IPS-18c (cell line): Measurements from ENCODE around the gene KIRREL1.

ENCODE experiments used
- H3K4me3 ChIP-seq: 2 replicates; pipeline ENCODE4 v1.7.0; 2013; ENCODE audit warnings: low read depth, mild to moderate bottlenecking, low read length, moderate library complexity; ENCODE audit not compliant: insufficient read depth
- H3K9me3 ChIP-seq: one replicate; pipeline ENCODE4 v1.6.1; 2013; ENCODE audit warnings: mild to moderate bottlenecking, low read length, moderate library complexity; ENCODE audit not compliant: control insufficient read depth, insufficient read depth

The KIRREL1 gene

GRCh38 chr1:158040323-158040722 is 46.9 kb downstream of the KIRREL1 start:
- peaks cover 2% of the 10 kb centered on the region for H3K9me3 ChIP-seq
- H3K4me3 ChIP-seq, result no peak overlapping the region

- no peak overlapping the region for H3K4me3 ChIP-seq
- H3K9me3 ChIP-seq, result no peaks in the 10 kb centered on the region
Observed at GRCh38 chr1:158043232-158043631, 49.8 kb downstream of the KIRREL1 start.

GRCh38 chr1:158045639-158046038 is 52.2 kb downstream of the KIRREL1 start:
- H3K9me3 ChIP-seq, result no peaks in the 10 kb centered on the region

GRCh38 chr1:158046715-158047510 is 53.5 kb downstream of the KIRREL1 start:
- Histone ChIP-seq H3K9me3 (no peaks in the 10 kb centered on the region), H3K4me3 (no peak overlapping the region)

More at GRCh38 chr1:158045639-158046038, 52.2 kb downstream of the KIRREL1 start:
- peak overlapping the region; percentile 29; the same call in 1 of the 2 replicates for H3K4me3 ChIP-seq

- Histone ChIP-seq H3K9me3 (no peaks in the 10 kb centered on the region), H3K4me3 (no peak overlapping the region)
Observed at GRCh38 chr1:158048371-158049067, 55.1 kb downstream of the KIRREL1 start.

GRCh38 chr1:158049853-158050252 is 56.4 kb downstream of the KIRREL1 start:
- Histone ChIP-seq H3K9me3 (no peaks in the 10 kb centered on the region), H3K4me3 (no peak overlapping the region)

GRCh38 chr1:158053276-158053675 is 59.8 kb downstream of the KIRREL1 start:
- H3K9me3 ChIP-seq, result no peaks in the 10 kb centered on the region
- H3K4me3 ChIP-seq, result no peak overlapping the region

GRCh38 chr1:158054721-158055120 is 61.3 kb downstream of the KIRREL1 start:
- Histone ChIP-seq H3K4me3 (no peak overlapping the region), H3K9me3 (no peaks in the 10 kb centered on the region)

- Histone ChIP-seq H3K4me3 (no peak overlapping the region), H3K9me3 (no peaks in the 10 kb centered on the region)
Observed at GRCh38 chr1:158055854-158056253, 62.4 kb downstream of the KIRREL1 start.

GRCh38 chr1:158056498-158056897 is 63.1 kb downstream of the KIRREL1 start:
- Histone ChIP-seq H3K9me3 (no peaks in the 10 kb centered on the region), H3K4me3 (no peak overlapping the region)

GRCh38 chr1:158058237-158058985 is 65.0 kb downstream of the KIRREL1 start:
- Histone ChIP-seq H3K4me3 (no peak overlapping the region), H3K9me3 (no peaks in the 10 kb centered on the region)

- H3K4me3 ChIP-seq, result no peak overlapping the region
- H3K9me3 ChIP-seq, result no peaks in the 10 kb centered on the region
Observed at GRCh38 chr1:158059984-158060383, 66.5 kb downstream of the KIRREL1 start.

- Histone ChIP-seq H3K4me3 (no peak overlapping the region), H3K9me3 (no peaks in the 10 kb centered on the region)
Observed at GRCh38 chr1:158062174-158062573, 68.7 kb downstream of the KIRREL1 start.

GRCh38 chr1:158067662-158068061 is 74.2 kb downstream of the KIRREL1 start:
- Histone ChIP-seq H3K4me3 (no peak overlapping the region), H3K9me3 (no peaks in the 10 kb centered on the region)

GRCh38 chr1:158068918-158069317 is 75.5 kb downstream of the KIRREL1 start:
- no peaks in the 10 kb centered on the region for H3K9me3 ChIP-seq
- H3K4me3 ChIP-seq, result no peak overlapping the region

GRCh38 chr1:158071138-158071537 is 77.7 kb downstream of the KIRREL1 start:
- Histone ChIP-seq H3K9me3 (no peaks in the 10 kb centered on the region), H3K4me3 (no peak overlapping the region)

- Histone ChIP-seq H3K4me3 (no peak overlapping the region), H3K9me3 (peaks cover 3% of the 10 kb centered on the region)
Observed at GRCh38 chr1:158075078-158075477, 81.6 kb downstream of the KIRREL1 start.

GRCh38 chr1:158076441-158076840 is 83.0 kb downstream of the KIRREL1 start:
- Histone ChIP-seq H3K4me3 (no peak overlapping the region), H3K9me3 (peaks cover 3% of the 10 kb centered on the region)
